HL-60 (cell line): ENCODE measurements around the gene DCTN1.

ENCODE experiments used
- POLR2AphosphoS5 ChIP-seq: IDR thresholded peaks from 2 replicates; pipeline ENCODE4 v1.6.1; 2012; ENCODE audit warnings: low read depth
- REST ChIP-seq: IDR thresholded peaks from 2 replicates; pipeline ENCODE4 v1.6.1; 2012; ENCODE audit warnings: low read depth; ENCODE audit not compliant: insufficient replicate concordance
- SPI1 ChIP-seq: IDR thresholded peaks from 2 replicates; pipeline ENCODE4 v1.6.1; 2012; ENCODE audit warnings: low read depth, mild to moderate bottlenecking, borderline replicate concordance
- TF ChIP-seq, protein P1 (sequence below): IDR thresholded peaks from one replicate; pipeline ENCODE4 v1.5.1; 2011; ENCODE audit warnings: low read length, control low read depth, inconsistent platforms; ENCODE audit not compliant: insufficient read depth

DNA sequence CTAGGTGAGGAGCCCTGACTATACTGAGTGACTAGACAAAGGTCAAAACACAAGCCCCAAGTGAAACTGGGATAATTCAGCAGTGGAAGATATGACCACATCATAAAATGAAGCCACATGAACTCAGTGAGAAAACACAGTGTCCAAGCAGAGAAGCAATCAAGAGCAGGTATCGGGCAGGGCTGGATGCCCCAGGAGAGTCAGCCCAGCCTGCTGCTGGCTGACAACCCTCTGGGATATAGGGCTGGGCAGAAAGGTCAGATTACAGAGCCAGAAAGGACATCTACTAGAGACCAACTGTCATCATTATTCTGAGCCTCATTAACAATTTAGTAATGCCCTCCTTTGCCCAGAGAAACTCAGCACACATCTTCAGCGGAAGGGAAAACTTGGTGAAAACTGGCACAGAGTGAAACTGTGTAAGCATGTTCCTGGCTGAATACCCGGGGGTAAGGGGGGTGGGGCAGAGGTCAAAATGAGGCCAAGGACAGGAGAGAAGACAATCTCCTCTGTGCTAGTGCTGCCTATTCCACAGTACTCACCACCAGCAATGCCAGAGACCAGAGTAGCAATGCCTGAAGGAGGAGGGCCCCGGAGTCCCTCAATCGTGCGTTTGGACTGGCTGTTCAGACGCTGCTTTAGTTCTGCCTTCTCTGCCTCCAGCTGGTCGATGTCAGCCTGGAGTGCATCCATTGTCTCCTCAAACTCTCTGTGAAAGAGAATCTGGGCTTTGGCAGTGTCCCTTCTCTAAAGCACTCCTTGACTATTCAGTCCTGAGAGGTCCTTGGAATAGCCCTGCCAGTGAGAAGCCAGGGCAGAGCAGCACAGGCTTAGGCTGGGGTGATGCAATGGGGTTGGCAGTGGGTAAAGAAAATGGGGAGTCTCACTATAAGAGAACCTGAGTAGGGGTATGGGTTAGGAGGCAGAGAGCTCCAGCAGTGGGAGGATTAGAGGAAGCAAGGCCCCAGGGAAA lies 15.3 kb downstream of the DCTN1 start:
- TF ChIP-seq, protein P1, sequence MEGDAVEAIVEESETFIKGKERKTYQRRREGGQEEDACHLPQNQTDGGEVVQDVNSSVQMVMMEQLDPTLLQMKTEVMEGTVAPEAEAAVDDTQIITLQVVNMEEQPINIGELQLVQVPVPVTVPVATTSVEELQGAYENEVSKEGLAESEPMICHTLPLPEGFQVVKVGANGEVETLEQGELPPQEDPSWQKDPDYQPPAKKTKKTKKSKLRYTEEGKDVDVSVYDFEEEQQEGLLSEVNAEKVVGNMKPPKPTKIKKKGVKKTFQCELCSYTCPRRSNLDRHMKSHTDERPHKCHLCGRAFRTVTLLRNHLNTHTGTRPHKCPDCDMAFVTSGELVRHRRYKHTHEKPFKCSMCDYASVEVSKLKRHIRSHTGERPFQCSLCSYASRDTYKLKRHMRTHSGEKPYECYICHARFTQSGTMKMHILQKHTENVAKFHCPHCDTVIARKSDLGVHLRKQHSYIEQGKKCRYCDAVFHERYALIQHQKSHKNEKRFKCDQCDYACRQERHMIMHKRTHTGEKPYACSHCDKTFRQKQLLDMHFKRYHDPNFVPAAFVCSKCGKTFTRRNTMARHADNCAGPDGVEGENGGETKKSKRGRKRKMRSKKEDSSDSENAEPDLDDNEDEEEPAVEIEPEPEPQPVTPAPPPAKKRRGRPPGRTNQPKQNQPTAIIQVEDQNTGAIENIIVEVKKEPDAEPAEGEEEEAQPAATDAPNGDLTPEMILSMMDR: no peak
- no peak for TF ChIP-seq REST
- no peak for TF ChIP-seq POLR2AphosphoS5
- TF ChIP-seq SPI1: no peak
